GM13976 (cell line): ENCODE results near the gene PTTG2.

Source experiments
- DNase-seq: peaks from one replicate; pipeline ENCODE4 v3.0.0; 2012; ENCODE audit warnings: low spot score
- in situ Hi-C: fragments of 300-500 bp; cut with MboI; formaldehyde crosslinking; loops from one replicate; pipeline ENCODE4 v1.12.0; 2022; ENCODE audit warnings: low sequenced_read_pairs, mixed read lengths, inconsistent platforms; ENCODE audit not compliant: unreplicated experiment
- TF ChIP-seq, protein P1 (sequence below): IDR thresholded peaks from 2 replicates; pipeline ENCODE4 v1.5.1; 2012; ENCODE audit warnings: borderline replicate concordance, mild to moderate bottlenecking; ENCODE audit not compliant: insufficient read depth; ENCODE audit errors: extremely low read depth, missing control alignments, control extremely low read depth

PTTG2 gene

GRCh38 chr4:37953620-37954293, 6.4 kb upstream of the PTTG2 start:
- TF ChIP-seq, protein P1, sequence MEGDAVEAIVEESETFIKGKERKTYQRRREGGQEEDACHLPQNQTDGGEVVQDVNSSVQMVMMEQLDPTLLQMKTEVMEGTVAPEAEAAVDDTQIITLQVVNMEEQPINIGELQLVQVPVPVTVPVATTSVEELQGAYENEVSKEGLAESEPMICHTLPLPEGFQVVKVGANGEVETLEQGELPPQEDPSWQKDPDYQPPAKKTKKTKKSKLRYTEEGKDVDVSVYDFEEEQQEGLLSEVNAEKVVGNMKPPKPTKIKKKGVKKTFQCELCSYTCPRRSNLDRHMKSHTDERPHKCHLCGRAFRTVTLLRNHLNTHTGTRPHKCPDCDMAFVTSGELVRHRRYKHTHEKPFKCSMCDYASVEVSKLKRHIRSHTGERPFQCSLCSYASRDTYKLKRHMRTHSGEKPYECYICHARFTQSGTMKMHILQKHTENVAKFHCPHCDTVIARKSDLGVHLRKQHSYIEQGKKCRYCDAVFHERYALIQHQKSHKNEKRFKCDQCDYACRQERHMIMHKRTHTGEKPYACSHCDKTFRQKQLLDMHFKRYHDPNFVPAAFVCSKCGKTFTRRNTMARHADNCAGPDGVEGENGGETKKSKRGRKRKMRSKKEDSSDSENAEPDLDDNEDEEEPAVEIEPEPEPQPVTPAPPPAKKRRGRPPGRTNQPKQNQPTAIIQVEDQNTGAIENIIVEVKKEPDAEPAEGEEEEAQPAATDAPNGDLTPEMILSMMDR, result no peak
- DNase-seq, result no peak
- in situ Hi-C loops, result no loop called here

- TF ChIP-seq, protein P1, result no peak
- in situ Hi-C loops, result no loop called here
- DNase-seq, result no peak
Observed at GRCh38 chr4:37956941-37957340, 3.3 kb upstream of the PTTG2 start.

- no peak for DNase-seq
- TF ChIP-seq, protein P1, result no peak
- in situ Hi-C loops, result no loop called here
Observed at GRCh38 chr4:37958932-37959331, 1.3 kb upstream of the PTTG2 start.

- TF ChIP-seq, protein P1, result no peak
- DNase-seq, result no peak
- in situ Hi-C loops, result no loop called here
Observed at GRCh38 chr4:37960679-37961450, 667 bp downstream of the PTTG2 start.

- no peak for DNase-seq
- in situ Hi-C loops, result no loop called here
- TF ChIP-seq, protein P1, result no peak
Observed at GRCh38 chr4:37964734-37965457, 4.7 kb downstream of the PTTG2 start.

- no peak for DNase-seq
- in situ Hi-C loops, result no loop called here
- TF ChIP-seq, protein P1, result no peak
Observed at GRCh38 chr4:37966044-37966443, 5.8 kb downstream of the PTTG2 start.
